Heart right ventricle (tissue), 16 donors: ENCODE results near the gene SERP2. TPM values are rescaled to one million over a fixed set of nuclear protein-coding genes. Genes with fewer than 3 reads are reported as not detected.

Experiments
- ATAC-seq, 8 donors: fragments of 200-7000 bp; cut with Tn5 transposase; one replicate each; pipeline ENCODE4 v1.9.1; 2020; ENCODE audit warnings: mild to moderate bottlenecking in 8 of 8, moderate library complexity in 8 of 8, moderate number of reproducible peaks in 1 of 8
- DNase-seq, 2 donors: peaks; one replicate each; pipeline ENCODE4 v3.0.0-alpha.2; 2020
- H3K27ac ChIP-seq, 10 donors: fragments of 200-600 bp; sonication (generic) in 2 of 10; one replicate each; pipeline versions ENCODE4 v1.5.0 to v1.8.0; 2020 to 2022; ENCODE audit warnings: mild to moderate bottlenecking in 3 of 10
- H3K27me3 ChIP-seq, 7 donors: fragments of 200-600 bp; one replicate each; pipeline ENCODE4 v1.8.0; 2021 to 2022; ENCODE audit warnings: mild to moderate bottlenecking in 2 of 7
- H3K36me3 ChIP-seq, 9 donors: fragments of 200-600 bp; sonication (generic) in 1 of 9; one replicate each; pipeline versions ENCODE4 v1.5.0 to v1.8.0; 2020 to 2022; ENCODE audit warnings: mild to moderate bottlenecking in 2 of 9
- H3K4me1 ChIP-seq, 9 donors: fragments of 200-600 bp; sonication (generic) in 1 of 9; one replicate each; pipeline versions ENCODE4 v1.5.0 to v1.8.0; 2020 to 2022; ENCODE audit warnings: mild to moderate bottlenecking in 4 of 9
- H3K4me3 ChIP-seq, 10 donors: fragments of 200-600 bp; sonication (generic) in 2 of 10; one replicate each; pipeline versions ENCODE4 v1.5.0 to v1.8.0; 2020 to 2022; ENCODE audit warnings: mild to moderate bottlenecking in 7 of 10, moderate library complexity in 2 of 10
- H3K9me3 ChIP-seq, 11 donors: fragments of 200-600 bp in 10 of 11; sonication (generic) in 2 of 11; one replicate each; pipeline versions ENCODE4 v1.5.0 to v1.8.0; 2013 to 2022; ENCODE audit warnings: mild to moderate bottlenecking in 2 of 11, control low read depth in 1 of 11, moderate library complexity in 1 of 11
- WGBS, 2 donors: extraction: QIAGEN DNeasy Blood & Tissue Kit; methylation state at CpG; one replicate each; pipeline ENCODE4 v1.1.7; 2013; ENCODE audit warnings: inconsistent platforms in 1 of 2; 5-methylcytosine and 5-hydroxymethylcytosine counted together
- intact Hi-C, 10 donors: fragments of 100-400 bp; cut with DNase I; formaldehyde crosslinking; loops; one replicate each; pipeline versions ENCODE4 v1.11.1 to v1.14.2; 2022
- polyA plus RNA-seq, 2 donors: library from polyadenylated mRNA; stranded (reverse); fragments of 200-250 nt; gene quantifications; one replicate each; pipeline ENCODE4 v1.2.3, GENCODE V29; 2013
- total RNA-seq, 10 donors: library from RNA; stranded (reverse); fragmentation: NEBNext Ultra II Directional in 3 of 10; extraction: Animal tissue kit (Norgen Biotek cat#: 25700) in 3 of 10; gene quantifications; one replicate each; pipeline versions ENCODE4 v1.2.1 to v1.2.4, GENCODE V29; 2021 to 2023
- TF ChIP-seq, protein P1 (sequence below), 9 donors: fragments of 200-600 bp; sonication (generic) in 2 of 9; IDR thresholded peaks; one replicate each; pipeline versions ENCODE4 v1.5.0 to v1.8.0; 2021 to 2022; ENCODE audit warnings: antibody characterized with exemption in 9 of 9, mild to moderate bottlenecking in 5 of 9, moderate library complexity in 1 of 9
- donor health status: Arrhythmogenic right ventricular cardiomyopathy.
- donor health status: ischemic (EF 13 %, LVEDD 7.1; RV severe dilation, severe dysfunction).
- donor health status: healthy with polysubstance abuse.
- donor health status: DM: no; HTN: yes; CAD: no.
- donor health status: DM: no; HTN: no; CAD: no.
- donor health status: ischemic (EF 25% LVEDD 6.9; RV normal size, moderate dysfunction).
- donor health status: ischemic (EF 25% LVEDD 5.7; RV mildly dilated, moderate dysfunction).
- donor health status: healthy.
- donor health status: DM: yes; HTN: yes; CAD: no.
- donor health status: Ischemic cardiomyopathy.
- donor health status: ischemic (EF 35%, LVEDD 5.7; RV mildly dilated, moderate dysfunction).
- donor health status: nonischemic (EF 11% LVEDD 7.7; RV severe dilation, severe dysfunction).
- donor health status: DM: yes; HTN: yes; CAD: no.
- donor health status: PGD.
- donor health status: ischemic (EF 29% LVEDD 5.4; RV normal size, mild dysfunction).
- donor health status: nonischemic (EF 23%, LVEDD 6.1; RV moderate dilation, normal function).

The SERP2 gene
- total and polyA plus RNA-seq, 12 donors: 10.0 to 20.4 (median 11.8) TPM

DNA sequence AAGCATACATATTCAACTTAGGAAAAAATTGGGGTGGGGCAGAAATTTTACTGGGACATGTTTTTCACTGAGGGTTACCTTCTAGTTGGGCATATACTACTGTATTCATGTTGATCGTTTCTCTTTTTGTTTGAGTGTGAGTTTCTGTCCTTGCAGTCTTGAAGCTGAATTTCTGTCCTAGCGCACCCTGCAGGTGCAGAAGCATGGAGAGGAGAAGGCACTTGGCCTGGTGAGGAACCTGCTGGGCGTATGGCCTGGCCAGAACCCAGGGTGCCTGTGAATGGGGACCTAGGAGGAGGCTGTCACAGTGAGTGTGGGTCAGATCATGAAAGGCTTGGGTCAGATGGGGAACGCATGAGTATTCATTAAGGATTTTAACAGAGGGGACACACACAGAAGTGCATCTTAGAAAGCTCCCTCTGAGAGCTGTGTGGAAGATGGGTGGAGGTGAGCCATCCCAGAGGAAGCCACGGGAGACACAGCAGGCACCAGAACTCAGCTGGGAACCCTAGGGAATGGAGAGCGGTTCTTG, 36.8 kb downstream of the SERP2 start:
- Histone ChIP-seq H3K27me3 (no peaks in the 10 kb centered on the region), H3K36me3 (no peaks in the 10 kb centered on the region), H3K27ac (no peak overlapping the region), H3K4me3 (no peak overlapping the region), H3K4me1 (peaks cover 0 to 5% (median 0%) of the 10 kb centered on the region in 9 donors), H3K9me3 (no peaks in the 10 kb centered on the region)
- TF ChIP-seq, protein P1, sequence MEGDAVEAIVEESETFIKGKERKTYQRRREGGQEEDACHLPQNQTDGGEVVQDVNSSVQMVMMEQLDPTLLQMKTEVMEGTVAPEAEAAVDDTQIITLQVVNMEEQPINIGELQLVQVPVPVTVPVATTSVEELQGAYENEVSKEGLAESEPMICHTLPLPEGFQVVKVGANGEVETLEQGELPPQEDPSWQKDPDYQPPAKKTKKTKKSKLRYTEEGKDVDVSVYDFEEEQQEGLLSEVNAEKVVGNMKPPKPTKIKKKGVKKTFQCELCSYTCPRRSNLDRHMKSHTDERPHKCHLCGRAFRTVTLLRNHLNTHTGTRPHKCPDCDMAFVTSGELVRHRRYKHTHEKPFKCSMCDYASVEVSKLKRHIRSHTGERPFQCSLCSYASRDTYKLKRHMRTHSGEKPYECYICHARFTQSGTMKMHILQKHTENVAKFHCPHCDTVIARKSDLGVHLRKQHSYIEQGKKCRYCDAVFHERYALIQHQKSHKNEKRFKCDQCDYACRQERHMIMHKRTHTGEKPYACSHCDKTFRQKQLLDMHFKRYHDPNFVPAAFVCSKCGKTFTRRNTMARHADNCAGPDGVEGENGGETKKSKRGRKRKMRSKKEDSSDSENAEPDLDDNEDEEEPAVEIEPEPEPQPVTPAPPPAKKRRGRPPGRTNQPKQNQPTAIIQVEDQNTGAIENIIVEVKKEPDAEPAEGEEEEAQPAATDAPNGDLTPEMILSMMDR (IDR thresholded peaks at IDR 0.05): no peak
- ATAC-seq: no peak
- WGBS, 2 donors: 86 to 90% methylated on average over 6 of the region's 6 CpGs
- no peak for DNase-seq
- intact Hi-C loops: no loop called here

DNA sequence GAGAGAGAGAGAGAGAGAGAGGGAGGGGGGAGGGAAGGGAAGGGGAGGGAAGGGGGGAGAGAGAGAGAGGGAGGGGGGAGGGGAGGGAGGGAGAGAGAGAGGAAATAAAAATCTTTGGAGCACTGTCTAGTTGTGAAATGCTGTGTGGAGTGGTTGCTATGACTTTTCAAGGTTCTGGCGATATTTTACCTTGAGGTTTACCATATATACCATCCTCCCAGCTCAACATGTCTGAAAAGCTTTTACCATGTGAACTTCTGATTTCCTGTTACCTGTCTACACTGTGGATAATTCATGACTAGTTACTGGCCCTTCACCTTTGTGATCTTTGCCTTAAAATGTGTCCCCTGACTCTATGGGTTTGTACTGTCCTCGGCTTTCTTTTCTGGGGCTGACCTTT, 38.2 kb downstream of the SERP2 start:
- 89 to 98% methylated on average over 2 of the region's 2 CpGs for WGBS, 2 donors
- intact Hi-C loops: no loop called here
- H3K9me3 ChIP-seq: no peaks in the 10 kb centered on the region

DNA sequence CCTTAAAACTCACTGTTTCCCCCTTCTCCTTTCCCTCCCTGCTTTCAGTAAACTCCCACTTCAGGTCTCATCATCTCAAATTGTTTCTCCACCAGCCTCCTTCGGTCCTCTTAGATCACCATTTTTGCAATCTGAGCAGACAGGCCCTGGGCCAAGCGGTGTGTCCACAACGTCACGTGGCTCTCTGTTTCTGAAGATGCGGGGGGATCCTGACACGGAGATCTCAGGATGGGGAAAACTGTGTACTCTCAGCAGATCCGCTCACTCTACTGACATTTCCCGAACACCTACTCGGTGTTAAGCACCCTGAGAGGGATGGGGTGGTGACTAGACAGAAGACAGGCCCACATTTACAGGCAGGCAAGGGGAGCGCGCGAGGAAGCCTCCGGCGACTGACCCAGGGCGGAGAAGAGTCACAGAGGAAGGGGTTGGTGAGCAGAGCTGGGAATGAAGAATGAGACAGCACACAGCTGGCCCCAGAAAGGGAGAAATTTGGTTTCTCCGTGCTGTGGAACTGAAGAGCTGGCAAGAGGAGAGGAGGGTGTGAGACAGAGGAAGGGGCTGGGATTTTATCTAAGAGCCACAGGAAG, 38.8 kb downstream of the SERP2 start:
- no peaks in the 10 kb centered on the region for H3K27me3 ChIP-seq
- H3K4me1 ChIP-seq: peaks cover 0 to 16% (median 0%) of the 10 kb centered on the region in 9 donors
- DNase-seq (no peak), ATAC-seq (no peak)
- H3K4me3 ChIP-seq: no peak overlapping the region
- WGBS, 2 donors: 76 to 81% methylated on average over 16 of the region's 16 CpGs
- TF ChIP-seq, protein P1 (IDR thresholded peaks at IDR 0.05): no peak
- H3K9me3 ChIP-seq: no peaks in the 10 kb centered on the region
- no peak overlapping the region for H3K27ac ChIP-seq
- no peaks in the 10 kb centered on the region for H3K36me3 ChIP-seq
- intact Hi-C loops: no loop called here

More for the DNA sequence above, 38.2 kb downstream of the SERP2 start:
- ATAC-seq (no peak), DNase-seq (no peak)
- no peak overlapping the region for H3K4me3 ChIP-seq
- no peak overlapping the region for H3K27ac ChIP-seq
- H3K27me3 ChIP-seq: no peaks in the 10 kb centered on the region
- TF ChIP-seq, protein P1 (IDR thresholded peaks at IDR 0.05): no peak
- peaks cover 0 to 16% (median 0%) of the 10 kb centered on the region in 9 donors for H3K4me1 ChIP-seq
- H3K36me3 ChIP-seq: no peaks in the 10 kb centered on the region

DNA sequence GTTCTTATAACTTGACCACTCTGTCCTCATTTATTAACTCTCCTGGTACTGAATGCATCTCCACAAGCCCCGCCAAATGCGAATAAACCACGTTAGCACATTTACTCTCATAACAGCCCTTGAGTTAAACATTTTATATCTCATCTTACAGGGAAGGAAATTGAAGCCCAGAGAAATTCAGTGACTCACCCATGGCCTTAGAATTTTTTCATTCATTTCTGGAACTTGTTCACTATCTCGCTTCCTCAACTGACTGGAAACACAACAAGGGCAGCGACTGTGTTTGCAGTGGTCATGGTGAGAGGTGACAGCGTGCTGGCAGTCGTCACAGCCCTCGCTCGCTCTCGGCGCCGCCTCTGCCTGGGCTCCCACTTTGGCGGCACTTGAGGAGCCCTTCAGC, 39.5 kb downstream of the SERP2 start:
- 91 to 97% methylated on average over 13 of the region's 13 CpGs for WGBS, 2 donors
- TF ChIP-seq, protein P1 (IDR thresholded peaks at IDR 0.05): no peak
- peaks cover 0 to 16% (median 0%) of the 10 kb centered on the region in 9 donors for H3K4me1 ChIP-seq
- DNase-seq: no peak
- H3K9me3 ChIP-seq: no peaks in the 10 kb centered on the region
- H3K27ac ChIP-seq: no peak overlapping the region
- intact Hi-C loops: no loop called here
- ATAC-seq: no peak
- no peak overlapping the region for H3K4me3 ChIP-seq
- H3K36me3 ChIP-seq: no peaks in the 10 kb centered on the region
- no peaks in the 10 kb centered on the region for H3K27me3 ChIP-seq
